Measurements from ENCODE around the gene ZNF880.

ZNF880 gene

DNA sequence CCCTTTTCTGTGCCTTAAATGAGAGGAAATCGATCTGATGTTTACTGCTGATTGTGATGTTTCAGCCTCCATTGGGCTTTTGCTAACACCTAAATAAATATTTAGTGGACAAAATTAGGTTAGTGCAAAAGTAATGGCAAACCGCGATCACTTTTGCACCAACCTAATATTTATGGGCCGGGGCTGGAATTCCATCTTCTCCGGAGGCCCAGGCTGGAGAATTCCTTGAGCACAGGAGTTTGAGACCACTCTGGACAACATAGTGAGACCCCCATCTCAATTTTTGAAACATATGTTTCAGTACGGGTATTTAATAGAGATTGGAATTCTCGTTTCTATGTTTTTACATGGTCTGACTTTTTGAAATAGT, 603 bp downstream of the ZNF880 start:
- TF ChIP-seq SIN3A (IDR thresholded peaks at IDR 0.05; ENCODE audit: borderline replicate concordance, insufficient read depth, low read length): no peak
- TF ChIP-seq TAF1 (IDR thresholded peaks at IDR 0.05; ENCODE audit: borderline replicate concordance, insufficient read depth, low read length): no peak
- TF ChIP-seq POLR2AphosphoS5 (IDR thresholded peaks at IDR 0.05; ENCODE audit: low read depth, low read length): no peak
- TF ChIP-seq FOXP2 (optimal IDR thresholded peaks at IDR 0.05; ENCODE audit: borderline replicate concordance, extremely low read depth, extremely low read length, insufficient read depth): no peak
- TF ChIP-seq REST (IDR thresholded peaks at IDR 0.05; ENCODE audit: insufficient read depth in 1 of 2, low read depth in 2 of 2, low read length in 2 of 2): no peak

DNA sequence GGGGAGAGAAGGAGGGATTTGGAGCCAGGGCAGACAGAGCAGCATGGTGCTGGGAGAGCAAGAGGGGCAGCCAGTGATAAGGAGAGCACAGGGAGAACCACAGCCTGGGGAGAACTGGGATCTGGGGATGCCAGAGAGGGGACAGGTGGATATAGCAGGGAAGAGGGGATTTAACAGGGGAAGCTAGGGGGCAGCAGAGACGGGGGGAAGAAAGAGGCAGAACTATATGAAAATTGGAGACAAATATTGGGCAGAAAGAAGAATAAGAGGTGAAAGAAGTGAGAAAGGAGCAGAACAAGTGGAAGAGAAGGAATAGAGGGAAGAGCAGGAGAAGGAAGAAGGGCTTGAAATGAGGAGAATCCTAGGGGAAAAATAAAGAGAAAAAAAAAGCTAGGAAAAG, 21.4 kb downstream of the ZNF880 start:
- TF ChIP-seq POLR2AphosphoS5 (IDR thresholded peaks at IDR 0.05; ENCODE audit: low read depth, low read length): no peak
- no peak for TF ChIP-seq FOXP2 (optimal IDR thresholded peaks at IDR 0.05; ENCODE audit: borderline replicate concordance, extremely low read depth, extremely low read length, insufficient read depth)
- TF ChIP-seq TAF1 (IDR thresholded peaks at IDR 0.05; ENCODE audit: borderline replicate concordance, insufficient read depth, low read length): no peak
- TF ChIP-seq REST (IDR thresholded peaks at IDR 0.05; ENCODE audit: insufficient read depth in 1 of 2, low read depth in 2 of 2, low read length in 2 of 2): no peak
- no peak for TF ChIP-seq SIN3A (IDR thresholded peaks at IDR 0.05; ENCODE audit: borderline replicate concordance, insufficient read depth, low read length)

GRCh38 chr19:52397310-52398080, 27.8 kb downstream of the ZNF880 start, which contains the start of gene ZNF528:
ZNF528 (plus strand) TSS chr19:52397849; CDS start chr19:52402014, 4,165 bp downstream.
- TF ChIP-seq REST (IDR thresholded peaks at IDR 0.05; ENCODE audit: insufficient read depth in 1 of 2, low read depth in 2 of 2, low read length in 2 of 2): no peak
- no peak for TF ChIP-seq POLR2AphosphoS5 (IDR thresholded peaks at IDR 0.05; ENCODE audit: low read depth, low read length)
- TF ChIP-seq TAF1 (IDR thresholded peaks at IDR 0.05; ENCODE audit: borderline replicate concordance, insufficient read depth, low read length): no peak
- no peak for TF ChIP-seq SIN3A (IDR thresholded peaks at IDR 0.05; ENCODE audit: borderline replicate concordance, insufficient read depth, low read length)
- TF ChIP-seq FOXP2 (optimal IDR thresholded peaks at IDR 0.05; ENCODE audit: borderline replicate concordance, extremely low read depth, extremely low read length, insufficient read depth): no peak

- TF ChIP-seq FOXP2 (optimal IDR thresholded peaks at IDR 0.05; ENCODE audit: borderline replicate concordance, extremely low read depth, extremely low read length, insufficient read depth) (no peak), TAF1 (IDR thresholded peaks at IDR 0.05; ENCODE audit: borderline replicate concordance, insufficient read depth, low read length) (no peak), POLR2AphosphoS5 (IDR thresholded peaks at IDR 0.05; ENCODE audit: low read depth, low read length) (no peak), REST (IDR thresholded peaks at IDR 0.05; ENCODE audit: insufficient read depth in 1 of 2, low read depth in 2 of 2, low read length in 2 of 2) (no peak), SIN3A (IDR thresholded peaks at IDR 0.05; ENCODE audit: borderline replicate concordance, insufficient read depth, low read length) (no peak)
Observed at GRCh38 chr19:52398081-52398441, 28.3 kb downstream of the ZNF880 start.
